KMS-11 (cell line): Measurements from ENCODE around the gene ZSCAN26.
A peak's percentile ranks its signal among the peaks of the same experiment; 100 is the strongest.

Experiments
- H2AFZ ChIP-seq: fragments of 200-600 bp; sonication (generic); 2 replicates; pipeline ENCODE4 v1.6.1; 2016; ENCODE audit warnings: antibody characterized with exemption, mixed run types, low read depth
- H3K27ac ChIP-seq: fragments of 200-600 bp; sonication (generic); 2 replicates; pipeline ENCODE4 v1.6.1; 2016; ENCODE audit warnings: mild to moderate bottlenecking, mixed run types
- H3K27me3 ChIP-seq: fragments of 200-600 bp; sonication (generic); 2 replicates; pipeline ENCODE4 v1.6.1; 2017; ENCODE audit warnings: mild to moderate bottlenecking, low read depth, mixed run types, moderate library complexity; ENCODE audit not compliant: insufficient read depth
- H3K36me3 ChIP-seq: fragments of 200-600 bp; sonication (generic); 2 replicates; pipeline ENCODE4 v1.6.1; 2017; ENCODE audit warnings: mild to moderate bottlenecking, mixed run types; ENCODE audit not compliant: insufficient read depth
- H3K4me1 ChIP-seq: fragments of 200-600 bp; sonication (generic); 2 replicates; pipeline ENCODE4 v1.6.1; 2016; ENCODE audit warnings: mild to moderate bottlenecking, low read depth, mixed run types; ENCODE audit not compliant: poor library complexity, severe bottlenecking
- H3K4me2 ChIP-seq: fragments of 200-600 bp; sonication (generic); 2 replicates; pipeline ENCODE4 v1.7.0; 2016; ENCODE audit warnings: mild to moderate bottlenecking, mixed run types
- H3K4me3 ChIP-seq: fragments of 200-600 bp; sonication (generic); IDR thresholded peaks from 2 replicates; pipeline ENCODE4 v1.6.1; 2017; ENCODE audit warnings: low read depth, low read length, mixed read lengths; ENCODE audit not compliant: insufficient read depth
- H3K79me2 ChIP-seq: fragments of 200-600 bp; sonication (generic); 2 replicates; pipeline ENCODE4 v1.6.1; 2016; ENCODE audit warnings: low read depth, mixed run types; ENCODE audit not compliant: insufficient read depth
- H3K9ac ChIP-seq: fragments of 200-600 bp; sonication (generic); 2 replicates; pipeline ENCODE4 v1.6.1; 2016; ENCODE audit warnings: mild to moderate bottlenecking, mixed run types
- H4K20me1 ChIP-seq: fragments of 200-600 bp; sonication (generic); 2 replicates; pipeline ENCODE4 v1.6.1; 2016; ENCODE audit warnings: mild to moderate bottlenecking, mixed run types; ENCODE audit not compliant: insufficient read depth
- CTCF ChIP-seq: fragments of 200-600 bp; sonication (generic); conservative IDR thresholded peaks from 2 replicates; pipeline ENCODE4 v1.6.1; 2017; ENCODE audit warnings: low read depth, mild to moderate bottlenecking, antibody characterized with exemption, low read length, moderate library complexity, mixed read lengths

ZSCAN26 gene

GRCh38 chr6:28224131-28225055 lies 42.5 kb upstream of the ZSCAN26 start:
- Histone ChIP-seq H3K79me2 (no peaks in the 10 kb centered on the region), H3K4me3 (no peak overlapping the region), H4K20me1 (no peaks in the 10 kb centered on the region), H3K9ac (peak overlapping the region; percentile 66; the same call in 1 of the 2 replicates), H3K36me3 (no peaks in the 10 kb centered on the region), H3K4me1 (peaks cover 16% of the 10 kb centered on the region), H2AFZ (peak overlapping the region; percentile 92), H3K4me2 (peak overlapping the region; percentile 95), H3K27me3 (no peaks in the 10 kb centered on the region; the same call in 1 of the 2 replicates), H3K27ac (peak overlapping the region; percentile 32)
- TF ChIP-seq CTCF = no peak

- Histone ChIP-seq H3K79me2 (no peaks in the 10 kb centered on the region), H3K4me3 (no peak within 1 kb of the TSS), H2AFZ (peak within 1 kb of the TSS; percentile 92)
Observed at GRCh38 chr6:28225056-28225834, 41.7 kb upstream of the ZSCAN26 start, which contains the start of gene ZSCAN9. Gene ZSCAN9 (plus strand): TSS chr6:28225275. CDS start chr6:28227085, 1,810 bp downstream.

GRCh38 chr6:28226460-28226859 lies 40.5 kb upstream of the ZSCAN26 start:
- Histone ChIP-seq H3K9ac (no peak overlapping the region), H3K4me1 (peaks cover 16% of the 10 kb centered on the region), H4K20me1 (no peaks in the 10 kb centered on the region), H3K36me3 (no peaks in the 10 kb centered on the region), H3K27me3 (no peaks in the 10 kb centered on the region; the same call in 1 of the 2 replicates), H2AFZ (no peak overlapping the region), H3K4me2 (no peak overlapping the region; the same call in 1 of the 2 replicates), H3K4me3 (no peak overlapping the region), H3K79me2 (no peaks in the 10 kb centered on the region), H3K27ac (no peak overlapping the region)
- no peak for TF ChIP-seq CTCF

More at GRCh38 chr6:28225056-28225834, 41.7 kb upstream of the ZSCAN26 start, which contains the start of gene ZSCAN9:
- H3K27ac ChIP-seq = peak within 1 kb of the TSS; percentile 32
- no peak for TF ChIP-seq CTCF
- peak within 1 kb of the TSS; percentile 66 for H3K9ac ChIP-seq
- no peaks in the 10 kb centered on the region for H4K20me1 ChIP-seq
- peaks cover 16% of the 10 kb centered on the region for H3K4me1 ChIP-seq
- H3K27me3 ChIP-seq = no peaks in the 10 kb centered on the region; the same call in 1 of the 2 replicates
- H3K36me3 ChIP-seq = no peaks in the 10 kb centered on the region
- peak within 1 kb of the TSS; percentile 95 for H3K4me2 ChIP-seq

- H3K4me1 ChIP-seq = no peaks in the 10 kb centered on the region
- H3K4me2 ChIP-seq = no peak overlapping the region
- no peaks in the 10 kb centered on the region for H3K36me3 ChIP-seq
- H3K27me3 ChIP-seq = no peaks in the 10 kb centered on the region
- H2AFZ ChIP-seq = no peak overlapping the region
- H3K9ac ChIP-seq = no peak overlapping the region
- H3K79me2 ChIP-seq = no peaks in the 10 kb centered on the region
- H3K27ac ChIP-seq = no peak overlapping the region
- H4K20me1 ChIP-seq = no peaks in the 10 kb centered on the region
- no peak for TF ChIP-seq CTCF
- H3K4me3 ChIP-seq = no peak overlapping the region
Observed at GRCh38 chr6:28232785-28233184, 34.2 kb upstream of the ZSCAN26 start.
